Heart right ventricle (tissue), 16 donors: Measurements from ENCODE around the gene CLEC16A. TPM values are rescaled to one million over a fixed set of nuclear protein-coding genes. Genes with fewer than 3 reads are reported as not detected.
A peak's percentile ranks its signal among the peaks of the same experiment; 100 is the strongest.

Source experiments
- ATAC-seq, 8 donors: fragments of 200-7000 bp; cut with Tn5 transposase; one replicate each; pipeline ENCODE4 v1.9.1; 2020; ENCODE audit warnings: mild to moderate bottlenecking in 8 of 8, moderate library complexity in 8 of 8, moderate number of reproducible peaks in 1 of 8
- DNase-seq, 2 donors: peaks; one replicate each; pipeline ENCODE4 v3.0.0-alpha.2; 2020
- H3K27ac ChIP-seq, 10 donors: fragments of 200-600 bp; sonication (generic) in 2 of 10; one replicate each; pipeline versions ENCODE4 v1.5.0 to v1.8.0; 2020 to 2022; ENCODE audit warnings: mild to moderate bottlenecking in 3 of 10
- H3K27me3 ChIP-seq, 7 donors: fragments of 200-600 bp; one replicate each; pipeline ENCODE4 v1.8.0; 2021 to 2022; ENCODE audit warnings: mild to moderate bottlenecking in 2 of 7
- H3K36me3 ChIP-seq, 9 donors: fragments of 200-600 bp; sonication (generic) in 1 of 9; one replicate each; pipeline versions ENCODE4 v1.5.0 to v1.8.0; 2020 to 2022; ENCODE audit warnings: mild to moderate bottlenecking in 2 of 9
- H3K4me1 ChIP-seq, 9 donors: fragments of 200-600 bp; sonication (generic) in 1 of 9; one replicate each; pipeline versions ENCODE4 v1.5.0 to v1.8.0; 2020 to 2022; ENCODE audit warnings: mild to moderate bottlenecking in 4 of 9
- H3K4me3 ChIP-seq, 10 donors: fragments of 200-600 bp; sonication (generic) in 2 of 10; one replicate each; pipeline versions ENCODE4 v1.5.0 to v1.8.0; 2020 to 2022; ENCODE audit warnings: mild to moderate bottlenecking in 7 of 10, moderate library complexity in 2 of 10
- H3K9me3 ChIP-seq, 11 donors: fragments of 200-600 bp in 10 of 11; sonication (generic) in 2 of 11; one replicate each; pipeline versions ENCODE4 v1.5.0 to v1.8.0; 2013 to 2022; ENCODE audit warnings: mild to moderate bottlenecking in 2 of 11, control low read depth in 1 of 11, moderate library complexity in 1 of 11
- CTCF ChIP-seq, 9 donors: fragments of 200-600 bp; sonication (generic) in 2 of 9; IDR thresholded peaks; one replicate each; pipeline versions ENCODE4 v1.5.0 to v1.8.0; 2021 to 2022; ENCODE audit warnings: antibody characterized with exemption in 9 of 9, mild to moderate bottlenecking in 5 of 9, moderate library complexity in 1 of 9
- WGBS, 2 donors: extraction: QIAGEN DNeasy Blood & Tissue Kit; methylation state at CpG; one replicate each; pipeline ENCODE4 v1.1.7; 2013; ENCODE audit warnings: inconsistent platforms in 1 of 2; 5-methylcytosine and 5-hydroxymethylcytosine counted together
- intact Hi-C, 10 donors: fragments of 100-400 bp; cut with DNase I; formaldehyde crosslinking; loops; one replicate each; pipeline versions ENCODE4 v1.11.1 to v1.14.2; 2022
- polyA plus RNA-seq, 2 donors: library from polyadenylated mRNA; stranded (reverse); fragments of 200-250 nt; gene quantifications; one replicate each; pipeline ENCODE4 v1.2.3, GENCODE V29; 2013
- total RNA-seq, 10 donors: library from RNA; stranded (reverse); fragmentation: NEBNext Ultra II Directional in 3 of 10; extraction: Animal tissue kit (Norgen Biotek cat#: 25700) in 3 of 10; gene quantifications; one replicate each; pipeline versions ENCODE4 v1.2.1 to v1.2.4, GENCODE V29; 2021 to 2023
- donor health status: Arrhythmogenic right ventricular cardiomyopathy.
- donor health status: ischemic (EF 13 %, LVEDD 7.1; RV severe dilation, severe dysfunction).
- donor health status: healthy with polysubstance abuse.
- donor health status: DM: no; HTN: yes; CAD: no.
- donor health status: DM: no; HTN: no; CAD: no.
- donor health status: ischemic (EF 25% LVEDD 6.9; RV normal size, moderate dysfunction).
- donor health status: ischemic (EF 25% LVEDD 5.7; RV mildly dilated, moderate dysfunction).
- donor health status: healthy.
- donor health status: DM: yes; HTN: yes; CAD: no.
- donor health status: Ischemic cardiomyopathy.
- donor health status: ischemic (EF 35%, LVEDD 5.7; RV mildly dilated, moderate dysfunction).
- donor health status: nonischemic (EF 11% LVEDD 7.7; RV severe dilation, severe dysfunction).
- donor health status: DM: yes; HTN: yes; CAD: no.
- donor health status: PGD.
- donor health status: ischemic (EF 29% LVEDD 5.4; RV normal size, mild dysfunction).
- donor health status: nonischemic (EF 23%, LVEDD 6.1; RV moderate dilation, normal function).

Gene CLEC16A
- total and polyA plus RNA-seq, 12 donors: 12.1 to 30.8 (median 23.0) TPM

DNA sequence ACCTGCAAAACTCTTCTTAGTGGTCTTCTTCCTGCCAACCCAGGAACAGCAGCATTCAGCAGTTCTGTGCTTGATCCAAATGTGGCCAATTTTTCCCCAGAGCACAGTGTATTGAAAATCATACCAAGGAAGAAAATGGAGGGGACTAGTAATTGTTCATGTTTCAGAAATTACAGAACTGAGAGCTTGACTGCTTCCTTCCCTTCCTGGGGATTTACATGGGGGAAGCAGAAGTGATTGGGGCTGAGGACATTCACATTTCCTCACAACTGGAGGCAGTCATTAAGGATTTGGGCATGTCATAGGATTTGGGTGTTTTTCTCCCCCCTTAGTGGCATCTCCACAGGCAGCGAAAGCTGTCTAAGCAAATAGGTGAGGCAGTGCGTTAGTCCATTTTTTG, 47.6 kb upstream of the CLEC16A start:
- ATAC-seq: peak in 4 of 8 donors; percentile 30 to 60 (median 54)
- peak overlapping the region in 2 of 10 donors; percentile 9 to 64 for H3K27ac ChIP-seq
- intact Hi-C loops: no loop called here
- WGBS, 2 donors: 91 to 95% methylated on average over 2 of the region's 2 CpGs
- no peak for DNase-seq
- no peak for TF ChIP-seq CTCF (IDR thresholded peaks at IDR 0.05)
- no peaks in the 10 kb centered on the region for H3K9me3 ChIP-seq
- peaks cover 0 to 74% (median 0%) of the 10 kb centered on the region in 9 donors for H3K36me3 ChIP-seq
- H3K4me1 ChIP-seq: peaks cover 0 to 46% (median 0%) of the 10 kb centered on the region in 9 donors
- H3K27me3 ChIP-seq: no peaks in the 10 kb centered on the region
- no peak overlapping the region for H3K4me3 ChIP-seq

- WGBS, 2 donors: 69 to 83% methylated on average over 5 of the region's 5 CpGs
- no peak for DNase-seq
- Histone ChIP-seq H3K36me3 (peaks cover 0 to 78% (median 0%) of the 10 kb centered on the region in 9 donors), H3K27ac (peak overlapping the region in 2 of 10 donors; percentile 9 to 64), H3K9me3 (no peaks in the 10 kb centered on the region), H3K4me3 (no peak overlapping the region), H3K27me3 (no peaks in the 10 kb centered on the region), H3K4me1 (peaks cover 0 to 42% (median 0%) of the 10 kb centered on the region in 9 donors)
- intact Hi-C loops: no loop called here
- no peak for TF ChIP-seq CTCF (IDR thresholded peaks at IDR 0.05)
- no peak for ATAC-seq
These were observed 47.2 kb upstream of the CLEC16A start for GRCh38 chr16:10897134-10897533.

DNA sequence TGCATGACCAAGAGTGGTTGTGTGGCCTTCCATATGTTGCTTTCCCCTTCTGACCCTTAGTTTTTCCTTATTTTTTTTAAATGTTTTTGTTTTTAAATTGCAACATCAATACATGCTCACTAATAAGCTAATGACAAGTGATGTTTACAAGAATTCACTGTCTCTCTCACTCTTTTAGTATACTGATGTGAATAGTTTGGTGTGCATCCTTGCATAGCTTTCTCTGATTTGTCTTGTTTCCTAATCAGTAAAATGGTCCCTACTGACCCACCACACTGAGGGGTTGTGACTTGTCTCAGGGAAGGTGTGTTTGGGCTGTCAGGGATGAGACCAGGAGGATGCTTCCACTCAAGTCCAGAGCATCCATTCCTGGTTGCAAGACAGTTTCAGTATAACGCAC, 41.4 kb upstream of the CLEC16A start:
- Histone ChIP-seq H3K27ac (no peak overlapping the region), H3K36me3 (peaks cover 0 to 100% (median 5%) of the 10 kb centered on the region in 9 donors), H3K4me1 (peaks cover 0 to 9% (median 0%) of the 10 kb centered on the region in 9 donors), H3K9me3 (peaks cover 0 to 11% (median 0%) of the 10 kb centered on the region in 11 donors), H3K4me3 (no peak overlapping the region), H3K27me3 (no peaks in the 10 kb centered on the region)
- TF ChIP-seq CTCF (IDR thresholded peaks at IDR 0.05): no peak
- 91 to 94% methylated on average over 1 of the region's 1 CpG for WGBS, 2 donors
- DNase-seq (no peak), ATAC-seq (no peak)
- intact Hi-C loops: no loop called here

GRCh38 chr16:10906482-10906881, 37.9 kb upstream of the CLEC16A start:
- intact Hi-C loops: no loop called here
- Histone ChIP-seq H3K4me3 (no peak overlapping the region), H3K36me3 (peaks cover 0 to 98% (median 5%) of the 10 kb centered on the region in 9 donors), H3K9me3 (peaks cover 0 to 11% (median 0%) of the 10 kb centered on the region in 11 donors), H3K27ac (no peak overlapping the region), H3K4me1 (peaks cover 0 to 9% (median 0%) of the 10 kb centered on the region in 9 donors), H3K27me3 (no peaks in the 10 kb centered on the region)
- TF ChIP-seq CTCF (IDR thresholded peaks at IDR 0.05): no peak
- peak in 1 of 8 donors; percentile 39 for ATAC-seq
- no peak for DNase-seq
- 92 to 94% methylated on average over 19 of the region's 19 CpGs for WGBS, 2 donors
